Measurements from ENCODE around the gene CEP63.

DNA sequence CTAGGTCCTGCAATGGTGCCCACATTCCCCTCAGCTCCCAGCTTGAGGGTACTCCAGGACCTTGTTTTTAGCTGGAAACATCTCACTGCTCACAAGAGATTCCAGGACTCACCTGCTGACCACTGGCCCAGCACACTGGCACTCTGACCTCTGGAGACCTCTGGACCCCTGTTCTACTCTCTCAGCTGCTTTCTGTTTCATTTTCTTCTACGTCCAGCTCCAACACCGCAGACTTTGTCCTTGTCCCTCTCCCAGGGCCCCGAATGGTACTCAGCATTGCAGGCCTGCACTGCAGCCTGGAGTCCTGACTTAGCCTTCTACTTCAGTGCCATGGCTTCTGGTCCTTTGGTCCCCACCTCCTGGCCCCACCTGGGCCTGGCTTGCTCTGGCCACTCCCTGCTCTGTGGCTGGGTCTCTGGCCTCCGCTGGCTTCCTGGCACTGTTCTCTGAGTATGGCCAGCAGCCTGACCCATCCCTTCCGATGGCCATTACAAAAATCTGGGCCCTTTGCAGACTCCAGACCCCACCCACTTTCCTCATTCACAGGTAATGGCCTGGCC lies 137.0 kb downstream of the CEP63 start:
- no peak for TF ChIP-seq POLR2A (IDR thresholded peaks at IDR 0.05; ENCODE audit: low read length)
- TF ChIP-seq GATA1 (IDR thresholded peaks at IDR 0.05; ENCODE audit: low read depth, low read length), result no peak

Measured in erythroblast (primary cell).